Mesothelial cell of epicardium (in vitro differentiated cells): ENCODE data around the gene TAS2R41. TPM values are rescaled to one million over a fixed set of nuclear protein-coding genes. Genes with fewer than 3 reads are reported as not detected.

ENCODE experiments used
- DNase-seq, 2 experiments: peaks; one replicate each; pipeline ENCODE4 v3.0.0; 2021; ENCODE audit warnings: low spot score in 2 of 2; ENCODE audit not compliant: unreplicated experiment in 2 of 2
- H3K27ac Mint-ChIP-seq: 2 replicates; pipeline ENCODE4 v1.8.0; 2021; ENCODE audit warnings: mixed read lengths
- H3K27me3 Mint-ChIP-seq: 2 replicates; pipeline ENCODE4 v1.8.0; 2021; ENCODE audit warnings: low read depth, mixed read lengths
- H3K36me3 Mint-ChIP-seq: 2 replicates; pipeline ENCODE4 v1.8.0; 2021; ENCODE audit warnings: mixed read lengths
- H3K4me1 Mint-ChIP-seq: 2 replicates; pipeline ENCODE4 v1.8.0; 2021; ENCODE audit warnings: mixed read lengths
- H3K4me3 Mint-ChIP-seq: 2 replicates; pipeline ENCODE4 v1.8.0; 2021; ENCODE audit warnings: mild to moderate bottlenecking, moderate library complexity, mixed read lengths
- H3K9me3 Mint-ChIP-seq: 2 replicates; pipeline ENCODE4 v1.8.0; 2021; ENCODE audit warnings: mixed read lengths
- CTCF ChIP-seq: fragments of 200-600 bp; sonication (generic); IDR thresholded peaks from one replicate; pipeline ENCODE4 v1.5.0; 2021; ENCODE audit warnings: antibody characterized with exemption; ENCODE audit not compliant: unreplicated experiment
- total RNA-seq: library from RNA; stranded (reverse); gene quantifications from 3 replicates; pipeline ENCODE4 v1.2.1, GENCODE V29; 2021

The TAS2R41 gene
- not detected in 3 replicates for total RNA-seq

GRCh38 chr7:143477501-143478150, at the start of gene TAS2R41:
Gene TAS2R41 (plus strand): TSS chr7:143477873. CDS start chr7:143477873, 0 bp downstream.
- no peaks in the 10 kb centered on the region for H3K4me1 Mint-ChIP-seq
- TF ChIP-seq CTCF: no peak
- H3K4me3 Mint-ChIP-seq: no peak within 1 kb of the TSS
- peaks cover 4% of the 10 kb centered on the region for H3K36me3 Mint-ChIP-seq
- H3K27ac Mint-ChIP-seq: no peak within 1 kb of the TSS
- H3K9me3 Mint-ChIP-seq: peaks cover 27% of the 10 kb centered on the region
- H3K27me3 Mint-ChIP-seq: no peaks in the 10 kb centered on the region
- no peak for DNase-seq

GRCh38 chr7:143429770-143430698, 47.6 kb upstream of the TAS2R41 start:
- Mint-ChIP-seq H3K4me1 (no peaks in the 10 kb centered on the region), H3K9me3 (no peaks in the 10 kb centered on the region), H3K27ac (no peak overlapping the region), H3K4me3 (no peak overlapping the region), H3K36me3 (no peaks in the 10 kb centered on the region), H3K27me3 (no peaks in the 10 kb centered on the region)
- TF ChIP-seq CTCF: no peak
- no peak for DNase-seq

GRCh38 chr7:143431109-143431508, 46.6 kb upstream of the TAS2R41 start:
- no peak overlapping the region for H3K4me3 Mint-ChIP-seq
- no peak for DNase-seq
- no peaks in the 10 kb centered on the region for H3K9me3 Mint-ChIP-seq
- no peak overlapping the region for H3K27ac Mint-ChIP-seq
- no peaks in the 10 kb centered on the region for H3K4me1 Mint-ChIP-seq
- no peaks in the 10 kb centered on the region for H3K36me3 Mint-ChIP-seq
- no peak for TF ChIP-seq CTCF
- no peaks in the 10 kb centered on the region for H3K27me3 Mint-ChIP-seq

- Mint-ChIP-seq H3K9me3 (peaks cover 3% of the 10 kb centered on the region), H3K4me1 (no peaks in the 10 kb centered on the region), H3K36me3 (no peaks in the 10 kb centered on the region), H3K27me3 (no peaks in the 10 kb centered on the region), H3K27ac (no peak overlapping the region), H3K4me3 (no peak overlapping the region)
- no peak for TF ChIP-seq CTCF
- no peak for DNase-seq
Measured at GRCh38 chr7:143433759-143434158, 43.9 kb upstream of the TAS2R41 start.

- no peaks in the 10 kb centered on the region for H3K4me1 Mint-ChIP-seq
- no peak overlapping the region for H3K4me3 Mint-ChIP-seq
- no peaks in the 10 kb centered on the region for H3K27me3 Mint-ChIP-seq
- no peak for DNase-seq
- peaks cover 4% of the 10 kb centered on the region for H3K9me3 Mint-ChIP-seq
- no peak overlapping the region for H3K27ac Mint-ChIP-seq
- no peaks in the 10 kb centered on the region for H3K36me3 Mint-ChIP-seq
- TF ChIP-seq CTCF: no peak
Measured at GRCh38 chr7:143434660-143435059, 43.0 kb upstream of the TAS2R41 start.
